Body of pancreas (tissue), 4 donors: ENCODE measurements around the gene DDX42.

ENCODE experiments used
- CTCF ChIP-seq, 7 experiments: fragments of 450-650 bp in 4 of 7; fragments of 200-600 bp in 3 of 7; sonication (generic) in 3 of 7; IDR thresholded peaks; one replicate each; pipeline ENCODE4 v1.5.1; 2016 to 2019; ENCODE audit warnings: antibody characterized with exemption in 7 of 7
- POLR2A ChIP-seq, 3 donors: fragments of 450-650 bp; IDR thresholded peaks; one replicate each; pipeline ENCODE4 v1.6.1; 2016; ENCODE audit warnings: antibody characterized with exemption in 3 of 3, mild to moderate bottlenecking in 2 of 3

- no peak for TF ChIP-seq CTCF (IDR thresholded peaks at IDR 0.05)
- no peak for TF ChIP-seq POLR2A (IDR thresholded peaks at IDR 0.05)
These were observed 42.7 kb downstream of the DDX42 start for GRCh38 chr17:63816669-63817068.
